Dendritic cell treated with granulocyte-macrophage colony-stimulating factor and Interleukin-4, amounts not matched to agents 40 ng/mL and 50 ng/mL, for 4 days (primary cell): ENCODE results near the gene KCTD6.
A peak's percentile ranks its signal among the peaks of the same experiment; 100 is the strongest.

ENCODE experiments used
- H3K27ac Mint-ChIP-seq: one replicate; pipeline ENCODE4 v1.8.0; 2022; ENCODE audit warnings: mild to moderate bottlenecking, mixed read lengths
- H3K27me3 Mint-ChIP-seq: one replicate; pipeline ENCODE4 v1.8.0; 2022; ENCODE audit warnings: mild to moderate bottlenecking, mixed read lengths
- H3K36me3 Mint-ChIP-seq: one replicate; pipeline ENCODE4 v1.8.0; 2022; ENCODE audit warnings: low read depth, mixed read lengths
- H3K4me1 Mint-ChIP-seq: one replicate; pipeline ENCODE4 v1.8.0; 2022; ENCODE audit warnings: low read depth, mixed read lengths
- H3K4me3 Mint-ChIP-seq: one replicate; pipeline ENCODE4 v1.8.0; 2022; ENCODE audit warnings: mild to moderate bottlenecking, moderate library complexity, mixed read lengths
- H3K9me3 Mint-ChIP-seq: one replicate; pipeline ENCODE4 v1.8.0; 2022; ENCODE audit warnings: mixed read lengths
- intact Hi-C: fragments of 100-400 bp; cut with micrococcal nuclease; formaldehyde crosslinking; loops from one replicate; pipeline ENCODE4 v1.15.0; 2022

The KCTD6 gene

GRCh38 chr3:58491506-58492402 is at the start of gene KCTD6:
TSS of gene KCTD6 (plus strand) at chr3:58492096. CDS start at chr3:58498756, 6,660 bp downstream.
- Mint-ChIP-seq H3K9me3 (no peaks in the 10 kb centered on the region), H3K27me3 (no peaks in the 10 kb centered on the region), H3K36me3 (peaks cover 15% of the 10 kb centered on the region), H3K4me3 (peak within 1 kb of the TSS; percentile 82), H3K4me1 (peaks cover 71% of the 10 kb centered on the region), H3K27ac (peak within 1 kb of the TSS; percentile 86)
- intact Hi-C loops = loop anchor here (1.0 to 5.0 kb wide), 5 partner anchors 16 to 174 kb away; partner anchors contain the start of genes PDHB and PXK

GRCh38 chr3:58452176-58452575 is 39.7 kb upstream of the KCTD6 start:
- Mint-ChIP-seq H3K27me3 (no peaks in the 10 kb centered on the region), H3K36me3 (peaks cover 16% of the 10 kb centered on the region), H3K27ac (no peak overlapping the region), H3K4me3 (no peak overlapping the region), H3K9me3 (peaks cover 42% of the 10 kb centered on the region), H3K4me1 (peaks cover 13% of the 10 kb centered on the region)
- intact Hi-C loops = no loop called here

- Mint-ChIP-seq H3K9me3 (peaks cover 26% of the 10 kb centered on the region), H3K36me3 (peaks cover 7% of the 10 kb centered on the region), H3K27ac (no peak overlapping the region), H3K4me3 (no peak overlapping the region), H3K4me1 (peaks cover 6% of the 10 kb centered on the region), H3K27me3 (no peaks in the 10 kb centered on the region)
- intact Hi-C loops = no loop called here
Observed at GRCh38 chr3:58459160-58459559, 32.7 kb upstream of the KCTD6 start.

GRCh38 chr3:58462829-58463180 is 29.1 kb upstream of the KCTD6 start:
- H3K4me1 Mint-ChIP-seq = peaks cover 11% of the 10 kb centered on the region
- H3K36me3 Mint-ChIP-seq = no peaks in the 10 kb centered on the region

GRCh38 chr3:58463181-58463941 is 28.5 kb upstream of the KCTD6 start:
- no peaks in the 10 kb centered on the region for H3K36me3 Mint-ChIP-seq
- no peaks in the 10 kb centered on the region for H3K27me3 Mint-ChIP-seq
- H3K4me3 Mint-ChIP-seq = peak overlapping the region; percentile 32
- intact Hi-C loops = loop anchor here (1.0 to 5.0 kb wide), 2 partner anchors 34 to 69 kb away; no protein-coding TSS in a partner anchor
- H3K27ac Mint-ChIP-seq = no peak overlapping the region
- H3K4me1 Mint-ChIP-seq = peaks cover 11% of the 10 kb centered on the region
- H3K9me3 Mint-ChIP-seq = no peaks in the 10 kb centered on the region

More at GRCh38 chr3:58462829-58463180, 29.1 kb upstream of the KCTD6 start:
- no peaks in the 10 kb centered on the region for H3K27me3 Mint-ChIP-seq
- H3K4me3 Mint-ChIP-seq = no peak overlapping the region
- no peak overlapping the region for H3K27ac Mint-ChIP-seq
- intact Hi-C loops = loop anchor here (1.0 to 5.0 kb wide), 2 partner anchors 34 to 69 kb away; no protein-coding TSS in a partner anchor
- H3K9me3 Mint-ChIP-seq = no peaks in the 10 kb centered on the region

GRCh38 chr3:58463942-58464271 is 28.0 kb upstream of the KCTD6 start:
- no peak overlapping the region for H3K27ac Mint-ChIP-seq

GRCh38 chr3:58464866-58465265 is 27.0 kb upstream of the KCTD6 start:
- no peaks in the 10 kb centered on the region for H3K9me3 Mint-ChIP-seq
- intact Hi-C loops = loop anchor here (5.0 kb wide), 1 partner anchor 32 kb away; no protein-coding TSS in a partner anchor
- no peaks in the 10 kb centered on the region for H3K27me3 Mint-ChIP-seq
- no peak overlapping the region for H3K4me3 Mint-ChIP-seq
- H3K4me1 Mint-ChIP-seq = peaks cover 21% of the 10 kb centered on the region
- no peaks in the 10 kb centered on the region for H3K36me3 Mint-ChIP-seq
- no peak overlapping the region for H3K27ac Mint-ChIP-seq

More at GRCh38 chr3:58463942-58464271, 28.0 kb upstream of the KCTD6 start:
- intact Hi-C loops = loop anchor here (1.0 to 5.0 kb wide), 2 partner anchors 33 to 68 kb away; no protein-coding TSS in a partner anchor
- Mint-ChIP-seq H3K27me3 (no peaks in the 10 kb centered on the region), H3K4me3 (no peak overlapping the region), H3K9me3 (no peaks in the 10 kb centered on the region), H3K36me3 (no peaks in the 10 kb centered on the region), H3K4me1 (peaks cover 16% of the 10 kb centered on the region)

- no peak overlapping the region for H3K27ac Mint-ChIP-seq
- no peaks in the 10 kb centered on the region for H3K27me3 Mint-ChIP-seq
- H3K4me1 Mint-ChIP-seq = peaks cover 41% of the 10 kb centered on the region
- intact Hi-C loops = no loop called here
- no peaks in the 10 kb centered on the region for H3K36me3 Mint-ChIP-seq
- no peak overlapping the region for H3K4me3 Mint-ChIP-seq
- H3K9me3 Mint-ChIP-seq = no peaks in the 10 kb centered on the region
Observed at GRCh38 chr3:58466899-58467563, 24.9 kb upstream of the KCTD6 start.

- Mint-ChIP-seq H3K27ac (peak overlapping the region; percentile 59), H3K36me3 (no peaks in the 10 kb centered on the region), H3K4me1 (peaks cover 52% of the 10 kb centered on the region)
Observed at GRCh38 chr3:58469096-58469495, 22.8 kb upstream of the KCTD6 start.

GRCh38 chr3:58470363-58471024 is 21.4 kb upstream of the KCTD6 start:
- Mint-ChIP-seq H3K36me3 (no peaks in the 10 kb centered on the region), H3K4me3 (no peak overlapping the region), H3K27me3 (no peaks in the 10 kb centered on the region), H3K4me1 (peaks cover 66% of the 10 kb centered on the region), H3K27ac (peak overlapping the region; percentile 83), H3K9me3 (no peaks in the 10 kb centered on the region)
- intact Hi-C loops = no loop called here

More at GRCh38 chr3:58469096-58469495, 22.8 kb upstream of the KCTD6 start:
- intact Hi-C loops = no loop called here
- no peaks in the 10 kb centered on the region for H3K27me3 Mint-ChIP-seq
- H3K9me3 Mint-ChIP-seq = no peaks in the 10 kb centered on the region
- H3K4me3 Mint-ChIP-seq = no peak overlapping the region

GRCh38 chr3:58471025-58471887 is 20.6 kb upstream of the KCTD6 start:
- H3K9me3 Mint-ChIP-seq = no peaks in the 10 kb centered on the region
- intact Hi-C loops = no loop called here
- no peaks in the 10 kb centered on the region for H3K36me3 Mint-ChIP-seq

GRCh38 chr3:58473275-58473674 is 18.6 kb upstream of the KCTD6 start:
- intact Hi-C loops = no loop called here

More at GRCh38 chr3:58471025-58471887, 20.6 kb upstream of the KCTD6 start:
- H3K4me1 Mint-ChIP-seq = peaks cover 73% of the 10 kb centered on the region
- H3K27me3 Mint-ChIP-seq = no peaks in the 10 kb centered on the region
- peak overlapping the region; percentile 21 for H3K4me3 Mint-ChIP-seq
- peak overlapping the region; percentile 83 for H3K27ac Mint-ChIP-seq

More at GRCh38 chr3:58473275-58473674, 18.6 kb upstream of the KCTD6 start:
- H3K36me3 Mint-ChIP-seq = no peaks in the 10 kb centered on the region
- no peaks in the 10 kb centered on the region for H3K27me3 Mint-ChIP-seq
- H3K27ac Mint-ChIP-seq = peak overlapping the region; percentile 83
- peaks cover 87% of the 10 kb centered on the region for H3K4me1 Mint-ChIP-seq
- H3K4me3 Mint-ChIP-seq = no peak overlapping the region
- no peaks in the 10 kb centered on the region for H3K9me3 Mint-ChIP-seq
